ENCODE measurements around the gene HNRNPUL1.
A peak's percentile ranks its signal among the peaks of the same experiment; 100 is the strongest.
"Not testable (repeated sequence)": the region's sequence is repeated elsewhere in the genome, so short reads cannot be mapped to it uniquely, and the experiment has no call there.

The HNRNPUL1 gene

GRCh38 chr19:41263850-41264580, at the start of gene HNRNPUL1:
TSS of gene HNRNPUL1 (plus strand) at chr19:41264372. CDS start at chr19:41264504, 132 bp downstream.
- DNase-seq (ENCODE audit: extremely low read depth in 1 of 2, low read depth in 1 of 2): peak; percentile 95 to 96

GRCh38 chr19:41217741-41218140, 46.4 kb upstream of the HNRNPUL1 start:
- no peak for DNase-seq (ENCODE audit: extremely low read depth in 1 of 2, low read depth in 1 of 2)

GRCh38 chr19:41218249-41218614, 45.9 kb upstream of the HNRNPUL1 start:
- DNase-seq (ENCODE audit: extremely low read depth in 1 of 2, low read depth in 1 of 2): no peak

GRCh38 chr19:41218615-41219507, 45.3 kb upstream of the HNRNPUL1 start, which contains the start of gene AXL:
TSS of gene AXL (plus strand) at chr19:41219223. CDS start at chr19:41219393, 170 bp downstream.
- DNase-seq (ENCODE audit: extremely low read depth in 1 of 2, low read depth in 1 of 2): no peak

- no peak for DNase-seq (ENCODE audit: extremely low read depth in 1 of 2, low read depth in 1 of 2)
These were observed 44.1 kb upstream of the HNRNPUL1 start for GRCh38 chr19:41219924-41220567.

- no peak for DNase-seq (ENCODE audit: extremely low read depth in 1 of 2, low read depth in 1 of 2)
These were observed 43.4 kb upstream of the HNRNPUL1 start for GRCh38 chr19:41220811-41221210.

GRCh38 chr19:41221514-41222205, 42.5 kb upstream of the HNRNPUL1 start:
- no peak for DNase-seq (ENCODE audit: extremely low read depth in 1 of 2, low read depth in 1 of 2)

- no peak for DNase-seq (ENCODE audit: extremely low read depth in 1 of 2, low read depth in 1 of 2)
These were observed 41.9 kb upstream of the HNRNPUL1 start for GRCh38 chr19:41222240-41222639.

GRCh38 chr19:41223431-41224234, 40.5 kb upstream of the HNRNPUL1 start:
- no peak for DNase-seq (ENCODE audit: extremely low read depth in 1 of 2, low read depth in 1 of 2)

GRCh38 chr19:41224632-41225031, 39.5 kb upstream of the HNRNPUL1 start:
- DNase-seq (ENCODE audit: extremely low read depth in 1 of 2, low read depth in 1 of 2): no peak

- DNase-seq (ENCODE audit: extremely low read depth in 1 of 2, low read depth in 1 of 2): peak in 1 of 2 donors; percentile 59
These were observed 38.7 kb upstream of the HNRNPUL1 start for GRCh38 chr19:41225238-41226052.

GRCh38 chr19:41226053-41226873, 37.9 kb upstream of the HNRNPUL1 start:
- peak; percentile 13 to 14 for DNase-seq (ENCODE audit: extremely low read depth in 1 of 2, low read depth in 1 of 2)

- DNase-seq (ENCODE audit: extremely low read depth in 1 of 2, low read depth in 1 of 2): no peak
These were observed 37.2 kb upstream of the HNRNPUL1 start for GRCh38 chr19:41226874-41227390.

- no peak for DNase-seq (ENCODE audit: extremely low read depth in 1 of 2, low read depth in 1 of 2)
These were observed 35.7 kb upstream of the HNRNPUL1 start for GRCh38 chr19:41228486-41228885.

GRCh38 chr19:41229338-41229737, 34.8 kb upstream of the HNRNPUL1 start:
- not testable (repeated sequence) for DNase-seq (ENCODE audit: extremely low read depth in 1 of 2, low read depth in 1 of 2)

GRCh38 chr19:41230067-41230857, 33.9 kb upstream of the HNRNPUL1 start:
- no peak for DNase-seq (ENCODE audit: extremely low read depth in 1 of 2, low read depth in 1 of 2)

GRCh38 chr19:41232686-41233085, 31.5 kb upstream of the HNRNPUL1 start:
- DNase-seq (ENCODE audit: extremely low read depth in 1 of 2, low read depth in 1 of 2): no peak

Data from stimulated activated CD8-positive, alpha-beta memory T cell treated with anti-CD3 and anti-CD28 coated beads, Interleukin-7, amount 100 ng/mL, for 48 hours (primary cell).